ENCODE results near the gene TSPAN4.

Gene TSPAN4, protein sequence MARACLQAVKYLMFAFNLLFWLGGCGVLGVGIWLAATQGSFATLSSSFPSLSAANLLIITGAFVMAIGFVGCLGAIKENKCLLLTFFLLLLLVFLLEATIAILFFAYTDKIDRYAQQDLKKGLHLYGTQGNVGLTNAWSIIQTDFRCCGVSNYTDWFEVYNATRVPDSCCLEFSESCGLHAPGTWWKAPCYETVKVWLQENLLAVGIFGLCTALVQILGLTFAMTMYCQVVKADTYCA

DNA sequence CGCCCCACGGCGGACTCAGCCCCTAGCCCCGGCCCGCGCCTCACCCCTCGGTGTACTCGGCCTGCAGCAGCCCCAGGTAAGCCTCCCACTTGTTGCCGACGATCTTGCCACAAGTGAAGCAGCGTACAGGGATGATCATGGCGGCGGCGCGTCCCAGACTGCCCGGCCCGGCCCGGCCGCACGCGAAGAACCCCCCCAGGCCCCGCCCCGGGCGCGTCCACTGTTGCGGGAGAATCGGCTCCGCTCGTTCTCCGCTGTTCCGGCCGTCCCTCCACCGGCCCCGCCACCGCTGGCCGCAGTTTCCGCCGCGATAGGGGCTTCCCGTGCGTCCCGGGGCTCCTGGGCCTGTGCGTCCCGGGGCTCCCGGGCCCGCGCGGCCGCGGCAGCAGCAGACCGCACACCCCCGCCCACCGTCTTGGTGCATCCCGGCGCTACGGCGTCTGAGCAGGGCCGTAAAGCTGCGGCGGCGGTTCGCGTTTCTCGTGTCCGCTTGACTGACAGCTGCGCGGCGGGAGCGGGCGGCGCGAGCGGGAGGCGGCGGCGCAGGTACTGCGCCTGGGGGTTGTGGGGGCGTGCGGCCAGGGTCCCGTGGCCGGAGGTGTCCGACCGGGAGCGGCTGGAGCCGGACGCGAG, at the start of gene TSPAN4, which contains the start of gene POLR2L:
TSS of gene TSPAN4 (plus strand) at position 483 of the 633 bp plus-strand sequence. CDS start 7,453 bp downstream, outside the sequence.
TSS of gene POLR2L (minus strand) at position 160 of the 633 bp plus-strand sequence. CDS start at position 139, 21 bp downstream.
- DNase-seq (ENCODE audit: low read depth): peak; percentile 89

DNA sequence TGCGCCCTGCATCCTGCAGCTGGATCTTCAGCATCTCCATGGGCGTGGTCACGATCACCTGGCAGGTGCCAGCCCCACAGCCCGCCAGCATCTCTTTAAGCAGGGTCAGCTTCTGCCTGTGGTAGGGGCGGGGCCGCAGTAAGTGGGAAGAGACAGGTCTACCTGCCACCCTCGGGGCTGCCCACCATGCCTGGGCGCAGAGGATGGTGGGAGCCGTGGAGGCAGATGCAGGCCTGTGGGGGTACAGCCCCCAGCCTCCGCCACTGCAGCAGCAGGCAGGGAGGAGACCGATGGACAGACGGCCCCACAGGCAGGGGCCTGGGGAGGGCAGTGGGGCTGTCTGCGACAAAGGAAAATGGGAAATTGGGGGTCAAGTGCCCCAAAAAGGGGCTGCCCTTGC, 49.8 kb upstream of the TSPAN4 start:
- no peak for DNase-seq (ENCODE audit: low read depth)

DNA sequence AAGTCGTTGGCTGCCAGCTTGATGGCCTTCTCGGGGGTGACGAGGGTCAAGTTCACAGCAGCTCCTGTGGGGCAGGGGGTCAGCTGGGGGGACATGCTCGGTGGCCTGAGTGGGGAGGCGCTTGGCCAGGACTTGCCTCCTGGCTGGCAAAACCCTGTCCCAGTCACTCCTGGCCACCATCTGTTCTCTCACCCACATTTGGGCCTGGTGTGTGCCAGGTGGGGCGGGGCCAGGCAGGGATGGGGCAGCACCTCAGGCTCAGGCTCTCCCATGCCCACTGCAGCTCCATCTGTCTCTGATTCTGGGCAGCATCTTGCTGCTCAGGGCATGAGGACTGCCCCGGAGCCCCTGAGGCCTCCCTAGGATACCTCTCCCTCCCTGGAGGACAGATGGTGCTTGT, 49.1 kb upstream of the TSPAN4 start:
- DNase-seq (ENCODE audit: low read depth): no peak

DNA sequence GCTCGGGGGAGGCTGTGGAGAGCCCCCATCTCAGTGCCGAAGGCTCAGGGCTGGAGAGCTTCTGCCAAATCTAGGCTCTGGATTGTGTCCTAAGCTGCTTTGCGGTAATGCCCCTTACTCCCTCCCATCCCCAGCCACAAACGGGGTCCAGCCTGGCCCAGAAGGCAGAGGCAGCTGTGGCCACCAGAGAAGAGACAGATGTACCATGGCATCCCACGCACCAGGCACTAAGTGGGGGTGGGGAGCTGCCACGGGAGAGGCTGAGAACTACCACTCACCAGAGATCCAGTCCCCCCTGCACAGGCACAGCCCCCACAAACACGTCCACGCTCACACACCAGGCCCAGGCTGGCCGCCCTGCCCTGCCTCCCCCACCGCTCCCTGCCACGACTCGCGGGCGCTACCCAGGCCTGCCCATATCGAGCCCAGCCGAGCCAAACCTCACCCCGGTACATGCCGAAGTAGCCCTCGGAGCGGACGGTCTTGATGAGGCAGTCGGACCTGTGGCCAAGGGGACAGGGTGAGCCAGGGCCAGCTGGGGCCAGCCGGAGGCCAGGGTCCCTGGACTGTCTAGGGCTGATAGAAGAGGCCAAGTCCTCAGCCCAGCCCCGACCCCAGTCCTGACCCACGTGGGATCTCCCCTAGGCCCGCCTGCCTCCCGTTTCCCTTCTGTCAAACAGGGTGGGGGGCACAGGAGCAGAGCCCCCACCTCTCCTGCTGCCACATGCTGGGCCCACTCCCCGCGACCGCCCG, 48.5 kb upstream of the TSPAN4 start:
- no peak for DNase-seq (ENCODE audit: low read depth)

DNA sequence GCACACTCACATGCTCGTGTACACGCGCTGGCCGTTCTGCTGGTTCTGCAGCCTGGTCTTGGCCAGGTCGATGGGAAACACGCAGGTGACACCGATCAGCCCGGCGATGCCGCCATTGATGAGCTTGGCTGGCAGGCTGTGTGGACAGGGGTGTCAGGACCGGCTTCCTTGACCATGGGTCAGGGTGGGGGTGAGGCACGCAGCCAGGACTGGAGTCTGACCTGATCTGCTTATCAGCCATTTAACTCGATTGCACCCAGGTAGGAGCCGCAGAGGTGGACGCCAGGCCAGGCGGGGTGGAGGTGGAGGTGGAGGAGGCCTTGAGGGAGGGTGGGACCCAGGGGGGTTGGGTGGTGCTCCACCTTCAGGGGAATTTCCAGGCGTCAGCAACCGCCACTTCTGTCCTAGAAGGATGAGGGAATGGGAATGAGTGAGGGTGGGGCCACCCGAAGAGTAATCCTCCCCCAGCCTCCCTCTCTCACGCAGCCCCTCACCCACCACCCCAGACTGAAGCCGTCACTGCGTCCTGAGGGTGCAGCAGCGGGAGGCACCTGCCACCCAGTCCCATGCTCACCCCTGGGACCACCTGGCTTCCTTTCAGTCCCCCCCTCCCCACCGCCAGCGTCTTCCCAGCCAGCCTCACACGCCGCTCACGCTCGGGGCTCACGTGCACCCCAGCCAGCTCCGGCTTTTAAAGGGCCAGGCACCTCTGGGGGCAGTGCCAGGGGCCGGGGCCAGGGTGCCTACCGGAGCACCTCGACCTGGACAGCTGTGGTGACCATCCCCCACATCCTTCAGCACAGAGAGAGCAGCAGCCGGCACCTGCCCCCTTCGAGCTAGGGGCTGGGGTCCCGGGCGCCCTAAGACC, 47.7 kb upstream of the TSPAN4 start:
- DNase-seq (ENCODE audit: low read depth): no peak

DNA sequence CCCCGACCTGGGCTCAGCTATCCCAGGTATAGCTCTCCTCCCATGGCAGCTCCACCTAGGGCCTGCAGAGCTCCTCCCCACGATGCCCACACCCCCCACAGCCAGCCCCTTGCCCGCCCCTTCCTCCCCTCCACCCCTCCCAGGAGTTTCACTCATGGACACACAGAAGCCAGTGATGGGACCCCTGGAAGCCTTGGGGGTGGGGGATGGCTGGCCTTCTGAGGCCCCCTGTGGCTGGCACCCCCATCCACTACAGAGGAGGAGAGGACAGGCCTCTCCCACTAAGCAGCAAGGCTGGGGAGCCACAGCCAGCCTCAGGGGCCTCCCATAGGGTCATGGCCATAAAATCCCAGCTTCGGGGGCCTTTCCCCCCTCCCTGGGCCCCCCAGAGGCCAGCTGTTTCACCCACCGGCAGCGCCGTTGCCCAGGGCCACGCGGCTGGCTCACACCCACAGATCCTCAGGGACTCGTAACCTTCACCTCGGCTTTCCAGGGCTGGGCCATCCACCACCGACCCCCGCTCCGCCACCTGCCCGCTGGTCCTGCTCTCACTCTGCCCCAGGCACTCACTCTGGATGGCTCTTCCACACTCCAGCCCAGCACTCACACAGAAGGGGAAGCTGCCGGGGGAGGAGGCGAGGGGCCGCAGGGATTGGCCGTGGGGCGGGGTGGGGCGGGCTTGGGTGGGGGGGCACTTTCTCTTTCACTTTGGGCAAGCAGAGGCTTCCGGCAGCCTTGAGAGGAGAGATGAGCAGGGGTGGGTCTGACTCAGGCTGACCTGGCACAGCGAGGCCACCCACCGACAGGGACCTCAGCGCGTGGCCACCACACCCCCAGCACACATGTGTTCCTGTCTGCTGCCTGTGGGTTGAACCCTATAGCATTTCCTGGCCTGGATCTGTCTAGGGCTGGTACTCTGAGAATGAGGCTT, 46.8 kb upstream of the TSPAN4 start:
- peak; percentile 77 for DNase-seq (ENCODE audit: low read depth)

DNA sequence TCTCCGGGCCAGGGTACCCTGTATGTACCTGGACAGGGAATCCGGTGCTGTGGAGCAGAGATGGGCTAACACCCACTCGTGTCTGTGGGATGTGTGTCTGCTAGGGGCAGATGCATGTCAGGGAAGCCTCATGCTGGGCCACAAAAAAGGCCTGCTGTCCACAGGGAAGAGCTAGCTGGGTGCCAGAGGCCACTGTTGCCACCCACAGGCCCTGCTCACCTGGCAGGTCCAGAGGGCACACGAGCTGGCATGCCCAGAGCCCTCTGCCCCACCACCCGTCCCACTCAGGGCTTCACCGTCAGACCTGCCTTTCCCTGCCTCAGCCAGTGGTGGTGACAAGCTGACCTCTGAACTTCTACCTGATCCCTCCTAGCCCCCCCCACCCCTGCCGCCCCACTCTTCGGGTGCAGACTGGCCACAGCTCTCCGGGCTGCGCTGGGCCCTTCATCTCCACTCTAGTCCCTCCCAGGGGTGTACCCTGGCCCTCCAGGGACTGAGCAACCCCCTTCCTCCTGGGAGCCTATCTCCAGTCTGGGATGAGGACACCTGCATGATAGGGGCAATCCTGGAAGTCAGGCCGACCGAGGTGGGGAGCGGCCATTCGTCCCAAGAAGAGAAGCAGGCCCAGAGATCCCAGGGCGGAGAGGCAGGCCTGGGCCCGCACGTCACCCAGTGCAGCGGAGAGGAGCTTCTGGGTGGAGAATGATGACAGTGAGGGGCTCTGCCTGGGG, 45.9 kb upstream of the TSPAN4 start:
- DNase-seq (ENCODE audit: low read depth): no peak

DNA sequence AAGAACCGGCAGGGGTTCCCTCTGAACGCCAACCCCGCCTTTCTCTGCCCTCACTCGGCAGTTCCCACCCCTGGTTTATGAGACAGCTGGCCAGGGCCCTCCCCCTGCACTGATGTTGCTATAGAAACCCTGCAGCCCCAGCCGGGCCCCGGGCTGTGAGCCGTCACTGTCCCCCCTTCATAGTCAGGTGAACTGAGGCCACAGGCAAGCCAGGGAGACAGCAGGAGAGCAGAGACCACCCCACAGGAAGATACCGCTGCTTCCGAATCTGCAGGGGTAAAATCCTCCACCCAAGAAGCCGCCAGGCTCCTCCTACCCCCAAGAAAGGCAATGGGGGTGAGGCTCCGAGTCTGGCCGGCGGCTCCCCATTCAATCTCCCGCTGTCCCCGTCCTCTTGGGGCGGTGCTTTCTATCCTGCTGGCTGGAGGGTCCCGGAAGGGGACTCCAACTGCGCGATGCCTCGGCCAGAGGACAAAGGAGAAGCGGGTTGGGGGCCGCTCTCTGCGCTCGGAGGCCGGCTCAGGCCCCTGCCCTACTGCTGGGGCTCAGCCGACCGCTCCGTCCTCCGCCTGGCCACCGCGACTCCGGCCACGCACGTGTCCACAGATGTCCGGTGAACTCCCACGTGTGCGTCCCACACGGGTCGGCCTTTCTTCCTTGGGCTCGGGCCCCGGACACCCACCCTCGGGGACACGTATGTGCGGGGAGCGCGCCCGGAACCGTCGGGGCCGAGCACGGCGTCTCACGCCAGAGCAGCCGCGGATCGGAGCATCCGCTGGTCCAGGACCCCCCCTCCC, 45.2 kb upstream of the TSPAN4 start:
- peak; percentile 75 for DNase-seq (ENCODE audit: low read depth)

DNA sequence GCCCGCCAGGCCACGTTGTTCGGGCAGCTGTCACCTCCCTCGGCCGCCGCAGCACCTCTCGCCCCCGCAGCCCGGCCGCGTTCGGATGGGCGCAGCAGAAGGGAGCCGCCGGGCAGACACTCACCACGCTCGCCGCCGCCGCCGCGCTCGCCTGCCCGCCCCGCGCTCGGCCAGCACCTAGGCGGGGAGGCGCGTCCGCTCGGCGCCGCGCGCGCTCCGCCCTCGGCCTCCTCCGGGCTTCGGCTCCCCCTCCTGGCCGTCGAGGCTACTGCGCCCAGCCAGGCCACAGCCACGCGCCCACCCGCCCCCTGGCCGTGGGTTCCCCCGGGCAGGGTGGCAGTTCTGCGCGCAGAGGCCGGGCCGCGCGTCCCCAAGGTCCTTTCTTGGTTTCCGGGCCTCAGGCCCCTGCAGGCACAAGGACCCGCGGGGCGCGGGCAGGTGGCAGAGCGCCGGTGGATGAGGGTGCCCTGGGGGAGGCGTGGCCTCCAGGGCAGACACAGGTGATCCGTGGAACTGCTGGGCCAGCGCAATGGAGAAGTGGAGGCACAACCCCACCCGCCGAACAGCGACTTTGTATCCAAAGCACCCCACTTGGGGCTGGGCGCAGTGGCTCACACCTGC, 44.4 kb upstream of the TSPAN4 start, which contains the start of gene SLC25A22:
TSS of gene SLC25A22 (minus strand) at position 189 of the 621 bp plus-strand sequence. CDS start 3,275 bp downstream, outside the sequence.
- peak; percentile 61 for DNase-seq (ENCODE audit: low read depth)

DNA sequence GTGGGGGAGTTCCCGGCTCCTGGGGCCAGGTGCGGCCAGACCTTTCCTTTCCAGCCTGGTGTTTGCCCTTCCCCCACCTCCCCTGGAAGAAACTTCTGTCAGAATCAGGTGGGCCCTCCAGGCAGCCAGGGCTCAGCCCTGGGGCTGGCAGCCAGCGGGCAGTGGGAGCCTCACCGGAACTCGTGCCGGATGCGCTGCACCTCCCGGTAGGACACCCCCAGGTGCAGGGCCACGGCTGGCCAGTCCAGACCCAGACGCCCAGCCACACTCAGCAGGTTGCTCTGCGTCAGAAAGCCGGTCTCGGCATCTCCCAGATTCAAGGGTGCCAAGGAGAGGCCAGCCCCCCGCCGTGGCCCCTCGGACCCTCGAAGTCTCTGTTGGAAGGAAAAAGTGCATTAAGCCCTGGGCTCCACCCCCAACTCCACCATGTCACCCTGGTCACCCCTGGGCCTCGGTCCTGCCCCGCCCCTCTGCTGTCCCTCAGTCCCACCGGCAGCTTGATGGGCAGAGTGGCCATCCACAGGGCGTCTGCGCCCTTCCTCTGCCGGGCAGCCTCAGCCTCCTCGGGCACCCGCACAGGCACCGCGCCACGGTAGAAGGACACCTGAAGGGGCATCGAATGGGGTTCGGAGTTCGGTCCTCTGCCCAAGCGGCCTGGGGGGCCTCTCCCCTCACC, 42.9 kb upstream of the TSPAN4 start:
- DNase-seq (ENCODE audit: low read depth): no peak

DNA sequence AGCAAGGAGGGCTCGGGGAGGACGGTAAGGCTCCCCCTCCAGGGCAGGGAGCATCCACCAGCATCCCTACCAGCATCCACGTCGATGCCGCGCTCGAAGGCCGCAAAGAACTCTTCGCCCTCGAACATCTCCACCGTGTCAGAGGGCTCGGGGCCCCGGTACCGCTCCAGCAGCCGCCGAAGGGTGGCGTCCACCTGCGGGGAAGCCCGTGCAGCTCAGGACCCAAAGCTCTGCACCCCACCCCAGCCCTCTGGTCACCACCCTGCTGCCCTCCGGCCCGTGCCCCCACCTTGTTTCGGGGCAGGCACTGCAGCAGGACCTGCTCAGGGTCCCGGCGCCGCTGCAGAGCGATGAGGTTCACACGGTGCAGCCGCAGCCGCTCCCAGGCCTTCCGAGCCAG, 42.2 kb upstream of the TSPAN4 start:
- no peak for DNase-seq (ENCODE audit: low read depth)

DNA sequence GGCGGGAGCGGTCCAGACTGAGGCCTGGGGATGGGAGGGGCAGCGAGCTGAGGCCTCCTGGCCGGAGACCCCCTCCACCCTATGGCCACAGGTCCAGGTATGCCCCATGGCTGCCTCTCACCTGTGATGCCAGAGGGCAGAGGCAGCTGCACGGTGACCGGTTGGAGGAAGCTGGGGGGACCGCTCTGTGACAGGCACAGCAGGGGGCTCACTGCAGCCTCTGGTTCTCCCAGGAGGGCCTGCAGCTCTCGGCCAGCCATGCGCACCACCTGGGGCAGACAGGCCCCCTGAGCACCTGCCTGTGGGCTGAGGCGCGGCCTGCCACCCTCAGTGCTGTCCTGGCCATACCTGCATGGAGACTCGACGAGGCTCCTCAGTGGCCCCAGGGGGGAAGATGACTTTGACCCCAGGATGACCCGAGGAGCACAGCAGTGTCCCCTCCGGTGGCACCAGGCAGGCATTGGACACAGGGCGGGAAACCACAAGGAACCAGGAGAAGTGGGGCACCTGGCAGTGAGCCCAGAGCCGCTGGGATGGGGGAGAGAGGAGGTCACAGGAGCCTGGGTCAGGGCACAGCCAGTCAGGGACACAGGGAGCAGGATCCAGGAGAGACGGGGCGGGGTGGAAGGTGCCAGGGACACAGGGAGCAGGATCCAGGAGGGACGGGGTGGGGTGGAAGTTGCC, 41.4 kb upstream of the TSPAN4 start:
- no peak for DNase-seq (ENCODE audit: low read depth)

DNA sequence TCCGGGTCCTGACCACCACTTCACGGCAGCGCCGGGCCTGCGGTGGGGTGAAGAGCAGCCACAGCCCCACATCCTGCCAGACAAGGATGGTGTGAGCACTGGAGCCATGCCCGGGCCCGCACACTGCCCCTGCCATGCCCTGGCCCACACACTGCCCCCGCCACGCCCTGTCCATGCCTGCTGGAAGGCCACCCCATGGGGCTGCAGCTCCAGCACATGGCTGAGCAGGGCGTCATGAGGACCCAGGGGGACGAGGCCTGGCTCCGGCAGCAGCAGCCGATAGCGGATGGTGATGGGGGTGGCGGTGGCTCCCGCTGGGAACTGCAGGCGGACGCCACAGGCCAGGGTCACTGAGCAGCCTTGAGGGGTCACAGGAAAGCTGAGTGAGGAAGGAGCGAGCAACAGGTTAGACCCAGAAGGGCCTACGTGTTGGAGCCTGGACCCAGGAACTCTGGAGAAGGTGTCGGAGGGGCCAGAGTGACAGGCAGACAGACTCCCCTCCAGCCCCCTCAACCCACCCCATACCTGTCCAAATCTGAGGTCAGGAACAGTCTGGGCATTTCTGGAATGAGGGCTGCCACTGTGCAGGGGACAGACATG, 40.5 kb upstream of the TSPAN4 start:
- DNase-seq (ENCODE audit: low read depth): no peak

DNA sequence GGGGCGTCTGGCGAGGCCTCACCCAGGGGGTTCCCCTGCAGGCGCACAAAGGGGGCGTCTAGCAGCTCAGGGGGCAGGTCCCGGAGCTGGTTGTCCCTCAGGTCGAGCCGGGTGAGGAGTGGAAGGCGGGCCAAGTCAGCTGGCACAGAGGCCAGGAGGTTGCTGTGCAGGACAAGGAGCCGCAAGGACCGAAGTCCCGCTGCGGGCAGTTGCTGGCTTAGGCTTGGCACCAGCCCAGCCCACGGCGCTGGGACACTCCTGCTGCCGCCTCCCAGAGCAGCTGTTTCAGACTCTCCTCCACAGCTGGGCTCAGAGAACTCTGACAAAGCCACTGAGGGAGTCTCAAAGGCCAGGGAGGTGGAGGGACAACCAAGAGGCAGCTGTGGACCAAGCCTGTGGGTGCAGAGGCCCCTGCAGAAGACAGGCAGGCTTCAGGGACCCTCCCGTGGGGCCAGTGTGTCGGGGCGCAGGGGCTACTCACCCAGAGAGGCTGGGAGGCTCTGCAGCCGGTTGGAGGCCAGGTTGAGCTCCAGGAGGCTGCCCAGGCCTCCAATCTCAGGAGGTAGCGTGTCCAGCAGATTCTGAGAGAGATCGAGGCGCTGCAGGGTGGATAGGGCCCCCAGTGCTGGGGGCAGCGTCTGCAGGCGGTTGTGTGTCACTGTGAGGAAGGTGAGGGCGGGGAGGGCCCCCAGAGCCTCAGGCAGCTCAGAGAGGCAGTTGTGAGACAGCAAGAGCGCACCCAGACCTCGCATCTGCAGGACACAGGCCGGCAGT, 39.8 kb upstream of the TSPAN4 start:
- DNase-seq (ENCODE audit: low read depth): no peak

DNA sequence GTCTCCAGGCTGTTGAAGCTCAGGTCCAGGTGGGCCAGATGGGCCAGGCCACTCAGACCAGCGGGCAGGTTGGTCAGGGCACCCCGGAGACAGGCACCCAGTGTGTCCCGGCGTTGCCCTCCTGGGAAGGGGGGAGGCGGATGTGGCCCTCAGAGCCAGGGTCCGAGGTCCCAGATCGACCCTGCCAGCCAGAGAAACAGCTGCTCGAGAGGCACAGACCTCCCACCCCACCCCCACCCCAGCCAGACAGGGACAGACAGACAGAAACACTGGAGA, 39.2 kb upstream of the TSPAN4 start:
- no peak for DNase-seq (ENCODE audit: low read depth)

DNA sequence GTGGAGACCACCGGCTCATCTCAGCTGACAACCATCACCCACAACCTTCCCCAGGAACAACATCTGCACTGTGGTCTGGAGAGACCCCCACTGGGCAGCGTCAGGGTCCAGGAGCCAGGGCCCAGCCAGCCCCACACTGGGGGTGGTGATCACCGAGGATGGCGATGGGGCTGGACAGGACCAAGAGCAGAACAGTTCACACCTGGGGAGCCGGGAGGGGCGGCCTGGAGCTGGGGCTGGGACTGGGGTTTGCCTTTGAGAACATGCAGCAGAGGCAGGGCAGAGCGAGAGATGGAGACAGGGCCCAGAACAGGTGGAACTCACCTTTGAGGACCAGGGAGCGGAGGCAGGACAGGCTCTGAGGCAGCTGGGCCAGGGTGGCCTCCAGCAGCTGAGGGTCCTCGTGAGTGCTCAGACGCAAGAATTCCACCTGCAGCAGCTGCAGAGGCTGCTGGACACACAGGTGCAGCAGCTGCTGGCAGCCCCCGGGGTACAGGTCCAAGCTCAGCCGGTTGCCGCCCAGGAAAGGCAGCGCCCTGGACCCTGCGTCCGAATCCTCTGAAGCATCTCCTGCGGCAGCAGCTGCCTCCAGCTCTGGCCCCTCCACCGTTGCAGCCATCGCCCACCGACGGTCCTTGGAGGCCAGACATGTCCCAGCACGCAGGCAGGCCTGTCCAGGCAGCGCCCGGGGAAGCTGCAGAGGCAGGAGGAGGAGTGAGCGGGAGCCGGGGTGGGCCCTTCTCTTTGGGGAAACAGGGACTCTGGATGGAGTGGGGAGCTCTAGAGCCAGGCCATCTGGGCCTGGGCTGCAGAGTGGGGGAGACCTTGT, 38.7 kb upstream of the TSPAN4 start:
- DNase-seq (ENCODE audit: low read depth): no peak

Measured in fibroblast of gingiva (primary cell).